Naive B cell (primary cell): ENCODE data around the gene BCL11B. TPM values are rescaled to one million over a fixed set of nuclear protein-coding genes. Genes with fewer than 3 reads are reported as not detected.

Experiments
- ATAC-seq, 2 donors: fragments of 150-1000 bp; cut with Tn5 transposase; 2 replicates each; pipeline ENCODE4 v1.10.0; 2021; ENCODE audit warnings: low read depth in 2 of 2, mild to moderate bottlenecking in 2 of 2, moderate library complexity in 2 of 2
- DNase-seq: peaks from one replicate; pipeline ENCODE4 v3.0.0; 2022
- H3K27ac Mint-ChIP-seq, 6 donors: one replicate each; pipeline ENCODE4 v1.8.0; 2020 to 2022; ENCODE audit warnings: mild to moderate bottlenecking in 6 of 6, mixed read lengths in 6 of 6, moderate library complexity in 5 of 6, inconsistent platforms in 2 of 6
- H3K27me3 Mint-ChIP-seq, 3 donors: one replicate each; pipeline ENCODE4 v1.8.0; 2021 to 2022; ENCODE audit warnings: mixed read lengths in 3 of 3, mild to moderate bottlenecking in 1 of 3
- H3K36me3 Mint-ChIP-seq, 2 donors: one replicate each; pipeline ENCODE4 v1.8.0; 2020 to 2022; ENCODE audit warnings: mixed read lengths in 2 of 2, inconsistent platforms in 1 of 2, mild to moderate bottlenecking in 1 of 2
- H3K4me1 Mint-ChIP-seq, 3 donors: one replicate each; pipeline ENCODE4 v1.8.0; 2020 to 2022; ENCODE audit warnings: mixed read lengths in 3 of 3, inconsistent platforms in 1 of 3, mild to moderate bottlenecking in 1 of 3, moderate library complexity in 1 of 3
- H3K4me3 Mint-ChIP-seq, 8 donors: one replicate each; pipeline ENCODE4 v1.8.0; 2020 to 2022; ENCODE audit warnings: mild to moderate bottlenecking in 8 of 8, mixed read lengths in 8 of 8, moderate library complexity in 8 of 8, inconsistent platforms in 2 of 8
- H3K9me3 Mint-ChIP-seq, 7 donors: one replicate each; pipeline ENCODE4 v1.8.0; 2020 to 2022; ENCODE audit warnings: mixed read lengths in 7 of 7, mild to moderate bottlenecking in 5 of 7, inconsistent platforms in 2 of 7, moderate library complexity in 1 of 7
- polyA plus RNA-seq, 6 donors: library from polyadenylated mRNA; unstranded; fragments of 300-500 nt; fragmentation: Illumina TruSeq; gene quantifications; one replicate each; pipeline ENCODE4 v1.2.3, GENCODE V29; 2021; ENCODE audit warnings: low read depth in 6 of 6

Gene BCL11B
- polyA plus RNA-seq, 6 donors from 2014 or later: 0.03 to 0.05 TPM; not detected in 4

DNA sequence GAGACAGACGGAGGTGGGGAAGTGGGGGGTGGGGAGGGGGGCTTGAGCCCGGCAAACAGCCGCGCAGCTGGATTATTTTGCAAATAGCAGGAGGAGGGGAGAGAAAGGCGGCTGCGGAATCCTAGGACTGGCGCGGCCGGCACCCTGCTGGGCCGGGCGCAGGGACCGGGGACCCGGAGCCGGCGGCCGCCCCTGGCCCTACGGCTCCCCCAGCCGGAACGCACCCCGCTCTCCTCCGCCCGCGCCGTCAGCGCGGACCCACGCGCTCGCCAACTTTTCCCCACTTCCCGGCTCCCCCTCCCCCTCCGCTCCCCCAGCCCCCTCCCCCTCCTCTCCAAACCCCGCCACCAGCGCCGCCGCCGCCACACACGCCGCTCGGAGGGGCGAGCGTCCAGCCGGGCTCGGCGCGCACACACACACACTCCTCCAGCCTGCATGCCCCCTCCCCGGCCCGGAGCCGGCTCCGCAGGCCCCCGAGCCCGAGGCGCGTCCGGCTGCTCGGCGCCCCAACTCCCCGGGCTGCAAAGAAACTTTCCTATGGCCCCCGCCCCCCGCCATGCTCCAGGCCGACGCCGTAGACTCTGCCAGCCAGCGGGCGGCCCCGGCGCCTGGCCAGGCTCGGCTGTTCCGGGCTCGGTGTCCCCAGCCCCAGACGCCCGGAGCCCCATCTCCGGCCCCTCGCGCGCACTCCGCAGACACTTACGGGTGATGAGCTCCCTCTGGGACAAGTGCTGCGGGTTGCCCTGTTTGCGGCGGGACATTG lies 1.4 kb downstream of the BCL11B start:
- no peak for DNase-seq
- Mint-ChIP-seq H3K9me3 (peaks cover 0 to 6% (median 0%) of the 10 kb centered on the region in 7 donors), H3K4me1 (peaks cover 33 to 37% (median 35%) of the 10 kb centered on the region in 3 donors), H3K27ac (no peak overlapping the region), H3K27me3 (peaks cover 67 to 82% (median 78%) of the 10 kb centered on the region in 3 donors), H3K36me3 (peaks cover 0 to 18% of the 10 kb centered on the region in 2 donors), H3K4me3 (peak overlapping the region in 6 of 8 donors; percentile 17 to 89 (median 70))
- no peak for ATAC-seq

DNA sequence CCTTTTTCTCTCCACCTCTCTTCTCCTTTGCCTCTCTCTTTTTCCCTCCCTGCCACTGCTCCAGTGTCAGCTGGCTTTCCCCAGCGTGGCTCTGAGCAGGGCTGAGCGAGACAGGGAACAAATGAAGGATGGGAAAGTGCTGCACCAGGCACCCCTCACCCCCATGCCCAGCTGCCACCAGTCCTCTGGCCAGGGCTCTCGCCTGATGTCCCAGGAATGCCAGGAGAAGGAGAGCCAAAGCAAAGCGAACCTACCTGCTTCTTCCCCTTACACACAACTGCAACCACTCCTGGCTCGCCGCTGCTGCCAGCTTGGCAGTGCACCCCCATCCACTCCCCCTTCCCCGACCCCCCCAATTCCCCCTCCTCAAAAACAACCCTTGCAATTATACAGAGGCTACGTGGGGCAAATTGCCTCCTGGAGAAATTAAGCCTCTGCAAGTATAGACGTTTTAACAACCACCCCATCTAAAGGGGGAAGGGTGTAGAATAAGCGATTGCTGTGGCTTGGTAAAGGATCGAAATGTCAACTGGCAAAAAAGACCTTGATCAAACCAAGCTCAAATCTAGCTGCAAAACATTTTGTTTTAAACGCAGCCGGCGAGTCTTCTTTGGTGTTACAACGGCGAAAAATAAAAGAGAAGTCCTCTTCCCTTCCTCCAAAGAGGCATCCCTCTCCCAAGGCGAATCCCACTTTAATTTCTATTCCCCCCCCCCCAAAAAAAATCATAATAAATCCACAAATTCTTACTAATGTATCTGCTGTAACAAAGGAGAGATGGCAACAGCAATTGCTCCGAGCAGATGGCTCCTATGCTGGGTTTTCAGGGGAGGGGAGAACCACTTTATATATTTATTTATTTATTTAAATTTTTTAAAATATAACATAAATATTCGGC lies 2.9 kb downstream of the BCL11B start:
- Mint-ChIP-seq H3K9me3 (peaks cover 0 to 4% (median 0%) of the 10 kb centered on the region in 7 donors), H3K4me3 (peak overlapping the region in 5 of 8 donors; percentile 19 to 44 (median 36)), H3K27ac (no peak overlapping the region), H3K27me3 (peaks cover 69 to 80% (median 78%) of the 10 kb centered on the region in 3 donors), H3K4me1 (peaks cover 27 to 30% (median 27%) of the 10 kb centered on the region in 3 donors), H3K36me3 (peaks cover 0 to 10% of the 10 kb centered on the region in 2 donors)
- no peak for DNase-seq
- no peak for ATAC-seq

DNA sequence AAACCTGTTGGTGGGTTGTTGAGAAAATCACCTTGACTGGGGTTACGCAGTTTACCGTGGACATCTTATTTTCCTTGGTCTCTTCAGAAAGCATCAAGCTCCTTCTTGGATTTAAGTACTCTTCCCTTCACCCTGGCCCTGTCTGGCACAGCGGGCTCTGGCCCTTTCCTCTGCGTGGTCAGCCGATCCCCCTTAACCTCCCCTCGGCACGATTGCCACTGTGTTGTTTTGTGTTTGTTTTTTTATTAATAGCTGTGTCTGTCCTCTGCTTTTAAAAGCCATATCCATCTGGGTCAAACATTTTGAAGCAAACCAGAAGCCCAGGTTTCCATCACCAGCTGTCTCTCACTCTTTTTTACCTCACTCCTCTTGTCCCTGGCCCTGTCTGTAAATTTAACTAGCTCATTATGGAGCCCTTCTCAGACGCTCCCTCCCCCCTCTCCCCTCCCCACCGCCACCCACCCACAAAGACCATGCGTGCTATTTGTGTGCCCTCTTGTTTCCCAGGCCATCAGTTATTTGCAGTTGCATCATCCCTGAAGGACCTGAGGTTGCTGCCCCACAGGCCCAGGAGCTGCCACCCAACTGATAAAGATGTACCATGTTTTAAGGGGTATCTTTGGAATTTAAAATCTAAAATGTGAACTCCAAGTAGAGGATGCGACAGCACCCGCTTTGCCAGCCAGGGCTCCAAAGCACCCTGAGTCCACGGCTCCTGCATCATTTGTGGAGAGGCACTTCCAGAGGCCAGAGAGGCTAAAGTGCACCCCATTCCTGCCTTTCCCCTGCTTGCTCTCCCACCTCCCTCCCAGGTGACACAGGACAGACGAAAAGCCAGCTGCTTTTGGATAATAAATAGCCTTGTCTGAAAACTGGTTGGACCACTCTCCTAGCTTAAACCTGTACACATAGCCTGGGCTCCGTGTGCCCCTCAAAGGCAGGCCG lies 3.9 kb downstream of the BCL11B start:
- H3K4me1 Mint-ChIP-seq: peaks cover 27% of the 10 kb centered on the region in 3 donors
- H3K27ac Mint-ChIP-seq: no peak overlapping the region
- no peak overlapping the region for H3K4me3 Mint-ChIP-seq
- H3K9me3 Mint-ChIP-seq: peaks cover 0 to 4% (median 0%) of the 10 kb centered on the region in 7 donors
- DNase-seq: no peak
- H3K27me3 Mint-ChIP-seq: peaks cover 76 to 89% (median 87%) of the 10 kb centered on the region in 3 donors
- peaks cover 0 to 10% of the 10 kb centered on the region in 2 donors for H3K36me3 Mint-ChIP-seq
- ATAC-seq: no peak

DNA sequence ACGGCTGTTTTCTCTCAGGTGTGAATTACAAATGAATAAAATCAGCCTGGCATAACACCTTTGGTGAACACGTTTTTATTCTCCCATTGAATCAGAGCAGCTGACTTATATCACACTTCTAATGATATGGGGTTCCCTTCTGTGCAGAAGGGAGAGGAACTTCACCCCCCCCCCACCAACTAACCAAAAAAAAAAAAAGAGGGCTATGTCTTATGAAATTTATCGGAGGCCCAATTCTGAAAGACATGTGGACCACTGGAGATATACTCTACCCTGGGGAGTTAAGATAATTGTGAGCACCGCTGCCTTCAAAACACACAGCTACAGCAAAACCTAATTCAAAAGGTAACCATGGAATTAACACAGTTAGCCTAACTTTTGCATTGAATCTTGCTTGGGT lies 4.6 kb downstream of the BCL11B start:
- Mint-ChIP-seq H3K9me3 (peaks cover 0 to 2% (median 0%) of the 10 kb centered on the region in 7 donors), H3K27ac (no peak overlapping the region), H3K4me3 (peak overlapping the region in 1 of 8 donors; percentile 1), H3K27me3 (peaks cover 77 to 89% (median 88%) of the 10 kb centered on the region in 3 donors), H3K36me3 (peaks cover 0 to 10% of the 10 kb centered on the region in 2 donors), H3K4me1 (peaks cover 20 to 27% (median 22%) of the 10 kb centered on the region in 3 donors)
- no peak for ATAC-seq
- DNase-seq: no peak

DNA sequence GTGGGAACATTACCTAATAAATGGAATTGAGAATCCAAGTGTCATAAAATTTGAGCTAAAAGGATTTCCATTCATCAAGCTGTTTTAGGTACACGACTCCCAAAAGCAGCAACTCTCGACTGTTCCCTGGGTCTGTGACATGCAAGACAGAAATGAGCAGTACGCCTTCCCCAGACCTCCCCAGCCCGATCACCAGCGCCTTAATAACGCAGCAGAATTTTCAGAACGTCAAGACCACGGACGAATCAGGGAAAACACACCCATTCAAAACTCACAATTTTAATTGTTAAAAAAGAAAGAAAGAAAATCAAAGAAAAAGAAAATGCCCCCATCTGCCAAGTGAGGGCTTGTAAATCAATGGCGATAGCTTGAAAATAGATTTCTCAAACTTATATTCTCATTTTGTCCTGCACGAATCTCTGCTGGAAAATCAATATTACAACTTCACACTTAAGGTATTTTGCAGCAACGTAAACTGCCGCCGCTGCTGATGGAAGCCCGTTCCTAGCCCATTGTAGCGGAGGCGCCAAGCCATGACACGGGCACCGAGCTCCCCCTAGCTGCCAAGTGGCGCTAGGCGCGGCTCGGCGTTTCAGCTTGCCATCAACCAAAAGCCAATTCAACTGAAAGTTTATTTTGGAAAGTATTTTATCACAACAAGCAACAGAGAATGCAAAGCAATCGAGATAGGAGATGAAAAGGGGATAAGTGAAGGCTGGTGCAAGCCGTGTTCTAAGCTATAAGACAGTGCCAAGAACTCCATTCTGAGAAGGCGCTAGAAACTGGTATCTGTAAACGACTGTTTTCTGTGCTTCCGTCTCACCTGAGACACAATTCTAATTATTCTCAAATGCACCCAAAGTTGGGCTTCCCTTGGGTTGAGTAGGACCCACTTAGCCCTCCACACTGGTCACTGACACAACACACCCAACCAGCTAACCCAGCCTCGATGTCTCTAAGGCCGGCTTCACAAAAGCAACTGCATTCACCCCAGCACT lies 5.5 kb downstream of the BCL11B start:
- H3K36me3 Mint-ChIP-seq: peaks cover 0 to 6% of the 10 kb centered on the region in 2 donors
- no peak overlapping the region for H3K27ac Mint-ChIP-seq
- peaks cover 14 to 26% (median 15%) of the 10 kb centered on the region in 3 donors for H3K4me1 Mint-ChIP-seq
- H3K27me3 Mint-ChIP-seq: peaks cover 75 to 89% (median 88%) of the 10 kb centered on the region in 3 donors
- peaks cover 0 to 2% (median 0%) of the 10 kb centered on the region in 7 donors for H3K9me3 Mint-ChIP-seq
- DNase-seq (peak; percentile 14), ATAC-seq (peak in 1 of 2 donors; percentile 37)
- peak overlapping the region in 3 of 8 donors; percentile 1 to 49 (median 25) for H3K4me3 Mint-ChIP-seq

DNA sequence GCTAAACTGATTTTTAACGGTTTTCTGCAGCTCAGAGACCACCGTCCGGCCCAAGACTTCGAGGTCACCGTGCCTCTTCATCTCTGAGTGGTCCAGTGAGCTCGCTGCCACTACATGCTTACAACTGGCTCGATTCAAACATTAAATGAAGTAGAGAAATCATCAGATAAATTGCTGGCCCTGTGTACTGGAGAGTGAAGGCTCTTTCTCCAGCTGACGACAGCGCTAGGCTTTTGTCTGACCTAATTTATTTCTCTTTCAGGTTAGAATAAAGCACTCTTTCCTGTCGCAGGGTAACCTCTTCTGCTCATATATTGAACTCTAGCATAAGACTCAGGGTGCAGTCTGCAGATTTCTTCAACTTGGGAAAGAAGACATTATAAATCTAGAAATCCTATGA lies 6.4 kb downstream of the BCL11B start:
- Mint-ChIP-seq H3K4me3 (peak overlapping the region in 1 of 8 donors; percentile 35), H3K27ac (no peak overlapping the region), H3K27me3 (peaks cover 79 to 91% (median 91%) of the 10 kb centered on the region in 3 donors), H3K4me1 (peaks cover 10 to 22% (median 10%) of the 10 kb centered on the region in 3 donors), H3K36me3 (no peaks in the 10 kb centered on the region), H3K9me3 (peaks cover 0 to 2% (median 0%) of the 10 kb centered on the region in 7 donors)
- no peak for ATAC-seq
- DNase-seq: no peak

DNA sequence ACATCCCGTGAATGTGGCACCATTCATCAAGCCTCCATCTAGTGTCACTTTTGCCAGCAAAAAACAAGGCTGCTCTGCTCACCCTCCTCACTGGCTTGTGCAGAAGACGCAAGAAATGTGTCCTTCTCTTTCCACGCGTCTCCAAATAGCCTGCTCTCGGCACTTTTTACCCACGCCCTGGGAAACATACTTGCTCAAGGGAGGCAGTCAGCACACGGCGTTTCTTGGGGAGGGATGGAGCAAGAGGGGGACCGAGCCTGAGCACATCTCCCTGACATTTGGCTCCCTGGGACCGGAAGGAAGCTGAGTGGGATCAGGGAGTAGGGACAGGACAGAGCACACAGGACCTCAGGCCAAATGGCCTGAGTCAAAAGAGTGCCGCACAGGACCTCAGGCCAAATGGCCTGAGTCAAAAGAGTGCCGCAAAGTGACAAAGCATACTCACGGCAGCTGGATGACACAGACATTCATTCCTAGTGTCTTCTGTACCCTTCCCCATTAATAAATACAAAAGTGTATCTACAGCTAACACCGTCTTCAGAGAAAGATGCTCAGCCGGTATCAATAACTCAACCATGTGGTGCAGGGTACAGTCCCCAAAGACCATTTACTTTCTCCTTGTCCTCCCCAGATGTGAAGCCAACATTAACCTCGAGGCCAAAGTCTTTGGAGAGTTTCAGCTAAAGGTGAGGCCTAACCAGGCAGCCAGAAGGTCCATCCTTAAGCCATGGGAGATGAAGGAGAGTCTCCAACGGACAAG lies 7.1 kb downstream of the BCL11B start:
- Mint-ChIP-seq H3K27me3 (peaks cover 77 to 94% (median 92%) of the 10 kb centered on the region in 3 donors), H3K4me1 (peaks cover 6 to 18% (median 10%) of the 10 kb centered on the region in 3 donors), H3K27ac (no peak overlapping the region), H3K4me3 (no peak overlapping the region), H3K36me3 (no peaks in the 10 kb centered on the region), H3K9me3 (peaks cover 0 to 2% (median 0%) of the 10 kb centered on the region in 7 donors)
- ATAC-seq (no peak), DNase-seq (no peak)

DNA sequence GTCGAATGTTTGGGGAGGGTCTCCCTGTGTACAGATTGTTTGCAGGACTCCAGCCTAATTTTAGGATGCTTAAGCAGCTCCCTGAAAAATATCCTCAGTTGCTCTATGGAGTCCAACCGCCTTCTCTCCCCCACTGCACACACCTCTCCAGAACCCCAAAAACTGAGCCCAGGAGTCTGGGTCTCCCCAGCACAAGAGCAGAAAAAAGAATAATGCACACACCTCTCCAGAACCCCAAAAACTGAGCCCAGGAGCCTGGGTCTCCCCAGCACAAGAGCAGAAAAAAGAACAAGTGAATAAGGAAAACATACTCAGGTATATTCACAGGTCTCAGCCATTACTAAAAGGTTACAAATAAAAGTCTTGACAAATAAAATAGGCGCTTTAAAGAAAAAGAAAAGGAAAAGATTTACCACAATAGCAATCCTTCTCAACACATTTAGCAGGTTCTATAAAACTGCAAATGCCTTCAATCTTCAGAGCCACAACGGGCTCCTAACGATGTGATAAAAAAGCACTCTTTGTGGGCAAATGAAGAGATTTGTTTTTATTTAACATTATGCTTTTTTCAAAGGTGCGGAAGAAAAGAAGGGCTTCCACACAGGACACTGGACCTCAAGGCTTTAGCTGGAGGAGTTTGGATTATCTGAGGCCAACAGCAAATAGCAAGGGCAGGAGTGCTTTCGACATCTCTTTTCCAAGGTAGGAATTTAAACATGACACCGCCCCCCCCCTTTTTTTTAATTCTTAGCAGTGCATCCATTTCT lies 8.2 kb downstream of the BCL11B start:
- no peak for DNase-seq
- Mint-ChIP-seq H3K27me3 (peaks cover 81 to 95% (median 94%) of the 10 kb centered on the region in 3 donors), H3K36me3 (no peaks in the 10 kb centered on the region), H3K9me3 (peaks cover 0 to 2% (median 0%) of the 10 kb centered on the region in 7 donors), H3K27ac (peak overlapping the region in 2 of 6 donors; percentile 21 to 56), H3K4me1 (peaks cover 6 to 18% (median 10%) of the 10 kb centered on the region in 3 donors), H3K4me3 (no peak overlapping the region)
- ATAC-seq: no peak

DNA sequence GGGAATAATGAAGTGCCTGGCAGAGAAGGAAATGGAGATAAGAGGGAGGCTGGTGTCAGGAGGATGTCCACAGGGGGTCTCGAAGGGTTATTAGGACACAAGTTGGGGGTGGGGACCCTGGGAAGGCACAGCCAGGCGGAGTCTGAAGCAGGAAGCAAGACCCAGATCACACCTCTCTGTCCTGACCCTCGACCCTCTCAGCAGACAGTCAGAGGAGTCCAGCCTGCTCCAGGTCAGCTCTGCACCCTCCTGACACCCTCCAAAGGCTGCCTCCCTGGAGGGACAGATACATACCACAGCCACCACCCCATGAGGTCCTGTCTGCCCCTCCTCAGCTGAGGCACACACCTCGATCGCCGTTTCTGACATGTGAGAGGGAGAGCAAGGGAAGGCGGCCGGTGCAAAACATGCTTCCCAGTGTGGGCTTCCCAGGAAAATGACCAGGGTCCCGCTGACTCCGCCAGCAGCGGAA lies 9.0 kb downstream of the BCL11B start:
- peaks cover 0 to 2% (median 0%) of the 10 kb centered on the region in 7 donors for H3K9me3 Mint-ChIP-seq
- no peaks in the 10 kb centered on the region for H3K36me3 Mint-ChIP-seq
- peaks cover 6 to 18% (median 10%) of the 10 kb centered on the region in 3 donors for H3K4me1 Mint-ChIP-seq
- DNase-seq (no peak), ATAC-seq (no peak)
- H3K27me3 Mint-ChIP-seq: peaks cover 84 to 95% (median 94%) of the 10 kb centered on the region in 3 donors
- no peak overlapping the region for H3K4me3 Mint-ChIP-seq
- no peak overlapping the region for H3K27ac Mint-ChIP-seq
